ENCODE results near the gene SP2. TPM values are rescaled to one million over a fixed set of nuclear protein-coding genes. Genes with fewer than 3 reads are reported as not detected.

The SP2 gene
- total and polyA plus RNA-seq, 4 experiments from 2014 or later = 3.0 to 39.9 (median 28.4) TPM

DNA sequence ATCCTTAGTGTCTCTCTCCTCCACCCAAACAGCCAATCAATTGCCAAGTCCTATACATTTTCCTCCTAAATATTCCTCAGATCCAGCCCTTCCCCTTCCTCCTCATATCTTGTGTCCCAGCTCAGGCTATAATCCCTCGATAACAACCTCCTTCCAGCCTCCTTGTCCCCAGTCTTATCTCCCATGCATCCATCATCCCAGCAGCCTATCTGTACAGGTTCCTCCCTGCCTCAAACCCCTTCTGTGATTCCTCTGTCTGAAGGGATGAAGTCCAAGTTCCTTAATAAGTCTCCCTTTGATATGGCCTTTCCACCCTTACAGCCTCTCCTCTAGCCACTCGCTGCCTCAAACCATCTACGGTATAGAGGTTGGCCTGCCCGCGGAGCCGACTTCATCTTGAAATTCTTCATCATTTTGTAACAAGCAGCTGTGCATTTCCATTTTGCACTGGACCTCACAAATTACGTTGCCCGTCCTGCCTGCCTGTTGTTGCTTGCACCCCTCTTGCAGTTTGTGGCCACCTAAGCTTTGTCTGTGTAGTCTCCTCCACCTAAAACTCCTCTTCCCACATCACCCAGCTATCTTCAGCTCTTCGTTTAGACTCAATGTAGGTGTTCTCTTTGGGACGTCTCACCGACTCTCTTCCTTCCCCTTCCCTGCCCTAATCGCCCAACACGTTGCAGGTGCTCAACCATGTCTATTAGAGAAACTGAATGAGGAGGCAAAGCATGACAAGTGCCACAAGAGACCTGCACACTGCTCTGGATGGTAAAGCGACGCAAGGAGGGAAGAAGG, 74.1 kb downstream of the SP2 start:
- H3K4me1 Mint-ChIP-seq = peaks cover 17 to 42% (median 25%) of the 10 kb centered on the region in 4 donors
- ChIA-PET CTCF (ENCODE audit: partially characterized antibody) (interaction anchor here (1.0 to 9.9 kb wide), 24 partner anchors 8 to 154 kb away, joined by 3 to 244 read pairs (median 6); partner anchors contain the start of genes NFE2L1, PNPO, PRR15L and SCRN2), POLR2A (ENCODE audit: partially characterized antibody) (interaction anchor here (1.0 to 4.5 kb wide), 20 partner anchors 8 to 640 kb away, joined by 3 to 45 read pairs (median 4); partner anchors contain the start of genes CBX1, KPNB1, NFE2L1 and PNPO)
- Histone ChIP-seq H3K9me3 (ENCODE audit: control insufficient read depth in 1 of 2, low read length in 2 of 2) (no peaks in the 10 kb centered on the region), H3K4me3 (ENCODE audit: low read length in 2 of 2) (peak overlapping the region; percentile 89 to 95), H3K27me3 (ENCODE audit: insufficient read depth, low read length) (no peaks in the 10 kb centered on the region), H3K36me3 (ENCODE audit: insufficient read depth, low read length) (peaks cover 13% of the 10 kb centered on the region), H3K4me1 (ENCODE audit: insufficient read depth, low read length) (peaks cover 28% of the 10 kb centered on the region), H3K27ac (ENCODE audit: low read depth, low read length) (peak overlapping the region; percentile 42)
- peaks cover 8 to 22% of the 10 kb centered on the region in 2 donors for H3K36me3 Mint-ChIP-seq
- peaks cover 0 to 1% of the 10 kb centered on the region in 2 donors for H3K27me3 Mint-ChIP-seq
- intact Hi-C loops (cut with micrococcal nuclease) = loop anchor here (1.0 to 2.0 kb wide), 6 partner anchors 21 to 129 kb away; partner anchors contain the start of genes NFE2L1, PNPO and SCRN2
- no peak for DNase-seq
- peak overlapping the region; percentile 72 to 97 (median 96) for H3K27ac Mint-ChIP-seq
- H3K4me3 Mint-ChIP-seq = peak overlapping the region; percentile 97 to 100 (median 98)
- no peaks in the 10 kb centered on the region for H3K9me3 Mint-ChIP-seq

DNA sequence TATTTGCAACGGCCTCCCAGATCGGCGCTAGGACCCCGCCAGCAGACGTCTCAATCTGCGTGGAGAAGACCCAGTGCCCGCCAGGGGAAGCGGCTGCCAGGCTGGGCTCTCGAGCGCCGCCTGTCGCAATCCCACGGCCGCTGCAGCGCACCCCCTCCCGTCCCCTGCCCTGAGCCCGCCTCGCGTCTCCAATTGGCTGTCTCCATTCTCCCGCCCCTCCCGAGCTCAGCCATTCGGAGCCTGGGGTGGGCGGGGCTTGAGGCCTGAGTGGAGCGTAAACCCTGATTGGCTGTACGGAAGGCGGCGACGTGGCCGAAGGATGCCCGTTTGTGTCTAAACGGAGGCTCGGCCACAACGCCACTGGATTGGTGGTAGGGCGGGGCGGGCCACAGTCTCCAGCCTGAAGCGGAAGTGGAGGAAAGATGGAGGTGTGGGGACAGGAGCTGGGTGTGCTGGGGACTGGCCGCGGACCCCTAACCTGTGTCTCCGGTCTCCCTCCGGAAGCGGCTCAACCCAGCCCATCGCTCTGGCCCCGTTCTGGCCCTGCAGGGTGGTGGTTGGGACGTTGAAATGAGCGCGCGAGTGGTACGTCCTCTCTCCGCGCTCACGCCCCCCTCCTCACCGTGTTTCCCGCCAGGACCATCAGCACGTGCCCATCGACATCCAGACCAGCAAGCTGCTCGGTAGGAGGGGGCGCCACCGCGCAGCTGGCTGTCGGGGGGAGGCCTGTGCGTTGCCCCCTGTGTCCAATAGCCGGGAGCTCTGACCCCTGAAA, 74.9 kb downstream of the SP2 start, which contains the start of gene CDK5RAP3:
CDK5RAP3 (plus strand) TSS at position 389 of the 775 bp plus-strand sequence; CDS start at position 423, 34 bp downstream.
- Histone ChIP-seq H3K36me3 (ENCODE audit: insufficient read depth, low read length) (peaks cover 19% of the 10 kb centered on the region), H3K4me3 (ENCODE audit: low read length in 2 of 2) (peak within 1 kb of the TSS; percentile 89 to 95), H3K4me1 (ENCODE audit: insufficient read depth, low read length) (peaks cover 28% of the 10 kb centered on the region), H3K27me3 (ENCODE audit: insufficient read depth, low read length) (no peaks in the 10 kb centered on the region), H3K9me3 (ENCODE audit: control insufficient read depth in 1 of 2, low read length in 2 of 2) (no peaks in the 10 kb centered on the region), H3K27ac (ENCODE audit: low read depth, low read length) (peak within 1 kb of the TSS; percentile 62)
- Mint-ChIP-seq H3K4me3 (peak within 1 kb of the TSS; percentile 97 to 100 (median 98)), H3K36me3 (peaks cover 15 to 30% of the 10 kb centered on the region in 2 donors), H3K27ac (peak within 1 kb of the TSS; percentile 83 to 97 (median 96)), H3K27me3 (peaks cover 0 to 1% of the 10 kb centered on the region in 2 donors), H3K4me1 (peaks cover 17 to 42% (median 25%) of the 10 kb centered on the region in 4 donors), H3K9me3 (no peaks in the 10 kb centered on the region)
- intact Hi-C loops (cut with micrococcal nuclease) = loop anchor here (1.0 to 2.0 kb wide), 6 partner anchors 22 to 130 kb away; partner anchors contain the start of genes NFE2L1, PNPO and SCRN2
- ChIA-PET CTCF (ENCODE audit: partially characterized antibody) (interaction anchor here (0.6 to 9.9 kb wide), 30 partner anchors 9 to 160 kb away, joined by 3 to 244 read pairs (median 4); partner anchors contain the start of genes NFE2L1, PNPO, PRR15L and SCRN2), POLR2A (ENCODE audit: partially characterized antibody) (interaction anchor here (0.6 to 4.5 kb wide), 25 partner anchors 9 to 639 kb away, joined by 3 to 45 read pairs (median 4); partner anchors contain the start of genes CBX1, KPNB1, NFE2L1 and PNPO)
- DNase-seq = peak; percentile 96 to 98 (median 97)

DNA sequence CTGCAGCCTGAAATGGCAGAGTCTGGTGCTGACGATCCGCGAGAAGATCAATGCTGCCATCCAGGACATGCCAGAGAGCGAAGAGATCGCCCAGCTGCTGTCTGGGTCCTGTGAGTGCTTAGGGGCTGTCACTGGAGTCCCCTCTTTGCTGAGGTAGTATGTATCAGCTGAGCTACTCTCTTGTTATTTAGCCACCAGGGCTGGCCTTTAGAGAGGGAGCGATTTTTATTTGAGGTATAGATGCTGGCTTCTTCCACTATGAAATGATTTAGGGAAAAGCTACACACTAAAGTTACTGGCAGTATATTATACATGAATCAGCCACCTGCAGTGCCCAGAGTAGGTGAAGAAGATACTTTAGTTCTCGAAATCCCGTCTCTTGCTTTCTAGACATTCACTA, 77.5 kb downstream of the SP2 start:
- peaks cover 0 to 1% of the 10 kb centered on the region in 2 donors for H3K27me3 Mint-ChIP-seq
- H3K4me3 Mint-ChIP-seq = peak overlapping the region in 4 of 8 donors; percentile 8 to 44 (median 22)
- H3K4me3 ChIP-seq (ENCODE audit: low read length in 2 of 2) = no peak overlapping the region
- peaks cover 35% of the 10 kb centered on the region for H3K36me3 ChIP-seq (ENCODE audit: insufficient read depth, low read length)
- intact Hi-C loops (cut with micrococcal nuclease) = no loop called here
- POLR2A ChIA-PET (ENCODE audit: partially characterized antibody) = interaction anchor here (4.5 kb wide), 1 partner anchor 32 kb away, joined by 34 read pairs; the partner anchor contains the start of gene PNPO
- peaks cover 28% of the 10 kb centered on the region for H3K4me1 ChIP-seq (ENCODE audit: insufficient read depth, low read length)
- peaks cover 17 to 42% (median 25%) of the 10 kb centered on the region in 4 donors for H3K4me1 Mint-ChIP-seq
- no peaks in the 10 kb centered on the region for H3K9me3 Mint-ChIP-seq
- H3K27ac Mint-ChIP-seq = peak overlapping the region in 2 of 7 donors; percentile 41 to 61
- H3K36me3 Mint-ChIP-seq = peaks cover 22 to 47% of the 10 kb centered on the region in 2 donors
- no peak for DNase-seq
- H3K27ac ChIP-seq (ENCODE audit: low read depth, low read length) = no peak overlapping the region
- CTCF ChIA-PET (ENCODE audit: partially characterized antibody) = interaction anchor here (1.2 to 1.7 kb wide), 2 partner anchors 27 to 28 kb away, joined by 3 to 6 read pairs; no protein-coding TSS in a partner anchor
- H3K27me3 ChIP-seq (ENCODE audit: insufficient read depth, low read length) = no peaks in the 10 kb centered on the region
- H3K9me3 ChIP-seq (ENCODE audit: control insufficient read depth in 1 of 2, low read length in 2 of 2) = no peaks in the 10 kb centered on the region

DNA sequence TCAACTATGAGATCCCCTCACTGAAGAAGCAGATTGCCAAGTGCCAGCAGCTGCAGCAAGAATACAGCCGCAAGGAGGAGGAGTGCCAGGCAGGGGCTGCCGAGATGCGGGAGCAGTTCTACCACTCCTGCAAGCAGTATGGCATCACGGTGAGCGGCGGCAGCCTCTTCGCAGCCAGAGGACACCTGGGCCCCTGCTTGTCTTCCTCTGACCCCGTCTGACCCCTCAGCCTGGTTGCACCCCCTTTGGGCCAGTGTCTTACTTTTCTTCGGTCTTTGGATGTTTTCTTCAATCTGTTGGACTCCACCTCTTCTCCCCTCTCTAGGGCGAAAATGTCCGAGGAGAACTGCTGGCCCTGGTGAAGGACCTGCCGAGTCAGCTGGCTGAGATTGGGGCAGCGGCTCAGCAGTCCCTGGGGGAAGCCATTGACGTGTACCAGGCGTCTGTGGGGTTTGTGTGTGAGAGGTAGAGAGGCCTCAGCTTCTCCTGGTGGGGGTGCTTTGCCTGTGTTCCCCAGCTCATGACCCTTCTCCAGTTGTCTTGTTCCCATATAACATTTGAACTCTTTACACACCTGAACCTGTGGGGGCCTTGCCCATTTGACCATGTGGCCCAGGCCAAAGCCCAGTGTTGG, 79.3 kb downstream of the SP2 start:
- Histone ChIP-seq H3K27me3 (ENCODE audit: insufficient read depth, low read length) (no peaks in the 10 kb centered on the region), H3K4me1 (ENCODE audit: insufficient read depth, low read length) (peaks cover 20% of the 10 kb centered on the region), H3K36me3 (ENCODE audit: insufficient read depth, low read length) (peaks cover 48% of the 10 kb centered on the region), H3K9me3 (ENCODE audit: control insufficient read depth in 1 of 2, low read length in 2 of 2) (no peaks in the 10 kb centered on the region), H3K4me3 (ENCODE audit: low read length in 2 of 2) (no peak overlapping the region), H3K27ac (ENCODE audit: low read depth, low read length) (no peak overlapping the region)
- Mint-ChIP-seq H3K4me1 (peaks cover 10 to 35% (median 19%) of the 10 kb centered on the region in 4 donors), H3K27me3 (no peaks in the 10 kb centered on the region), H3K9me3 (no peaks in the 10 kb centered on the region), H3K4me3 (no peak overlapping the region), H3K36me3 (peaks cover 36 to 63% of the 10 kb centered on the region in 2 donors), H3K27ac (peak overlapping the region in 3 of 7 donors; percentile 30 to 63 (median 41))
- intact Hi-C loops (cut with micrococcal nuclease) = no loop called here
- POLR2A ChIA-PET (ENCODE audit: partially characterized antibody) = no interaction called here
- DNase-seq = no peak
- CTCF ChIA-PET (ENCODE audit: partially characterized antibody) = interaction anchor here (0.9 to 2.2 kb wide), 2 partner anchors 23 to 26 kb away, joined by 3 to 16 read pairs; no protein-coding TSS in a partner anchor

DNA sequence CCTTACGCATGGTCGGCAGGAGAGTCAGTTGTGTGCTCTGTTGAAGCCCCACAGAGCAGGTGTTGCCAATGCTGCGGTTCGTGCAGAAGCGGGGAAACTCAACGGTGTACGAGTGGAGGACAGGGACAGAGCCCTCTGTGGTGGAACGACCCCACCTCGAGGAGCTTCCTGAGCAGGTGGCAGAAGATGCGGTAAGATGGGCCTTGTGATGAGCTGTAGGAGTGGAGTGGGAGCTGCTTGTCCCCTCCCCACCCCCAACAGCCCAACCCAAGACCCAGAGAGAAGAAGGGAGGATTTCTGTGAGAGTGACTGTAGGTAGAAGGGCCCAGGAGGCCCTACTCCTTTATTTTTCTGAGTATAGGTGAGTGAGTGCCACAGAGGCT, 79.8 kb downstream of the SP2 start:
- intact Hi-C loops (cut with micrococcal nuclease) = no loop called here
- no peak for DNase-seq
- H3K36me3 Mint-ChIP-seq = peaks cover 41 to 67% of the 10 kb centered on the region in 2 donors
- Histone ChIP-seq H3K4me1 (ENCODE audit: insufficient read depth, low read length) (peaks cover 18% of the 10 kb centered on the region), H3K9me3 (ENCODE audit: control insufficient read depth in 1 of 2, low read length in 2 of 2) (no peaks in the 10 kb centered on the region), H3K27ac (ENCODE audit: low read depth, low read length) (no peak overlapping the region), H3K4me3 (ENCODE audit: low read length in 2 of 2) (no peak overlapping the region), H3K27me3 (ENCODE audit: insufficient read depth, low read length) (no peaks in the 10 kb centered on the region), H3K36me3 (ENCODE audit: insufficient read depth, low read length) (peaks cover 53% of the 10 kb centered on the region)
- H3K4me3 Mint-ChIP-seq = no peak overlapping the region
- H3K27ac Mint-ChIP-seq = peak overlapping the region in 3 of 7 donors; percentile 26 to 63 (median 41)
- ChIA-PET CTCF (ENCODE audit: partially characterized antibody) (interaction anchor here (0.9 to 2.2 kb wide), 4 partner anchors 24 to 100 kb away, joined by 3 to 16 read pairs (median 5); no protein-coding TSS in a partner anchor), POLR2A (ENCODE audit: partially characterized antibody) (no interaction called here)
- peaks cover 9 to 30% (median 18%) of the 10 kb centered on the region in 4 donors for H3K4me1 Mint-ChIP-seq
- no peaks in the 10 kb centered on the region for H3K9me3 Mint-ChIP-seq
- H3K27me3 Mint-ChIP-seq = no peaks in the 10 kb centered on the region

DNA sequence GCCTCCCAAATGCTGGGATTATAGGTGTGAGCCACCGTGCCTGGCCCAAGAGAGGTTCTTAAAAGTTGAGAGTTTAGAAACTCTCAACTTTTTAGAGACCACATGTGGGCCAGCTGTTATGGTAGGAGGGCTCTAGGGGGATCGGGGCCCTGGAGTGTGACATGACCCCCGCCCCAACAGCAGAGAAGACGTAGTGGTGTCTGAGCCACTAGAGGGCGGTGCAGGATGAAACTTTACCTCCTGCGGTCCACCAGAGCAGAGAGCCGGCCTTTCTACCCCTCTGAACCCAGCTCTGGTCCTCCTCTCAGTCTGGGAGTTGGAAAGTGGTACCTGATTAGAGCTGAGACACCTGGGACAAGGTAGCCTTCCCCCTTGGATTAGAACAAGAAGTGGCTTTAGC, 82.3 kb downstream of the SP2 start:
- peaks cover 11% of the 10 kb centered on the region for H3K4me1 ChIP-seq (ENCODE audit: insufficient read depth, low read length)
- no peak overlapping the region for H3K4me3 Mint-ChIP-seq
- POLR2A ChIA-PET (ENCODE audit: partially characterized antibody) = interaction anchor here (0.7 to 0.8 kb wide), 2 partner anchors 19 to 47 kb away, joined by 3 read pairs; no protein-coding TSS in a partner anchor
- peak in 4 of 5 donors; percentile 33 to 48 (median 40) for DNase-seq
- no peaks in the 10 kb centered on the region for H3K27me3 ChIP-seq (ENCODE audit: insufficient read depth, low read length)
- no peaks in the 10 kb centered on the region for H3K9me3 ChIP-seq (ENCODE audit: control insufficient read depth in 1 of 2, low read length in 2 of 2)
- intact Hi-C loops (cut with micrococcal nuclease) = loop anchor here (1.0 kb wide), 1 partner anchor 96 kb away; no protein-coding TSS in a partner anchor
- peaks cover 53 to 77% of the 10 kb centered on the region in 2 donors for H3K36me3 Mint-ChIP-seq
- no peaks in the 10 kb centered on the region for H3K27me3 Mint-ChIP-seq
- H3K27ac Mint-ChIP-seq = peak overlapping the region in 2 of 7 donors; percentile 12 to 47
- CTCF ChIA-PET (ENCODE audit: partially characterized antibody) = interaction anchor here (0.8 to 4.1 kb wide), 13 partner anchors 8 to 128 kb away, joined by 3 to 22 read pairs (median 4); partner anchors contain the start of genes CDK5RAP3 and PNPO
- no peak overlapping the region for H3K27ac ChIP-seq (ENCODE audit: low read depth, low read length)
- H3K36me3 ChIP-seq (ENCODE audit: insufficient read depth, low read length) = peaks cover 63% of the 10 kb centered on the region
- no peak overlapping the region for H3K4me3 ChIP-seq (ENCODE audit: low read length in 2 of 2)
- peaks cover 1 to 19% (median 10%) of the 10 kb centered on the region in 4 donors for H3K4me1 Mint-ChIP-seq
- no peaks in the 10 kb centered on the region for H3K9me3 Mint-ChIP-seq

Measured in CD4-positive, alpha-beta memory T cell (primary cell).